ACC112 (cell line): ENCODE measurements around the gene KIF26B.
"Not testable (repeated sequence)": the region's sequence is repeated elsewhere in the genome, so short reads cannot be mapped to it uniquely, and the experiment has no call there.

ENCODE experiments used
- H2AFZ ChIP-seq: fragments of 200-600 bp; sonication (generic); one replicate; pipeline ENCODE4 v1.6.0; 2017; ENCODE audit warnings: antibody characterized with exemption, low read length; ENCODE audit not compliant: unreplicated experiment
- H3K27ac ChIP-seq: fragments of 200-600 bp; sonication (generic); 2 replicates; pipeline ENCODE4 v1.5.1; 2014; ENCODE audit warnings: low read depth, mild to moderate bottlenecking, antibody characterized with exemption, low read length, moderate library complexity
- H3K27me3 ChIP-seq: fragments of 200-600 bp; sonication (generic); 2 replicates; pipeline ENCODE4 v1.6.1; 2014; ENCODE audit warnings: mild to moderate bottlenecking, antibody characterized with exemption, low read length, moderate library complexity, mixed read lengths; ENCODE audit not compliant: insufficient read depth
- H3K36me3 ChIP-seq: fragments of 200-600 bp; sonication (generic); 2 replicates; pipeline ENCODE4 v1.6.1; 2016; ENCODE audit warnings: mild to moderate bottlenecking, antibody characterized with exemption, low read length, moderate library complexity, mixed read lengths; ENCODE audit not compliant: insufficient read depth
- H3K4me1 ChIP-seq: fragments of 200-600 bp; sonication (generic); one replicate; pipeline ENCODE4 v1.6.1; 2016; ENCODE audit warnings: low read length, mixed read lengths; ENCODE audit not compliant: insufficient read depth, unreplicated experiment, control insufficient read depth
- H3K4me3 ChIP-seq: fragments of 200-600 bp; sonication (generic); 2 replicates; pipeline ENCODE4 v1.5.1; 2014; ENCODE audit warnings: mild to moderate bottlenecking, low read depth, low read length
- H3K79me2 ChIP-seq: fragments of 200-600 bp; sonication (generic); one replicate; pipeline ENCODE4 v1.6.0; 2016; ENCODE audit warnings: low read length; ENCODE audit not compliant: control insufficient read depth, unreplicated experiment, insufficient read depth

KIF26B gene

DNA sequence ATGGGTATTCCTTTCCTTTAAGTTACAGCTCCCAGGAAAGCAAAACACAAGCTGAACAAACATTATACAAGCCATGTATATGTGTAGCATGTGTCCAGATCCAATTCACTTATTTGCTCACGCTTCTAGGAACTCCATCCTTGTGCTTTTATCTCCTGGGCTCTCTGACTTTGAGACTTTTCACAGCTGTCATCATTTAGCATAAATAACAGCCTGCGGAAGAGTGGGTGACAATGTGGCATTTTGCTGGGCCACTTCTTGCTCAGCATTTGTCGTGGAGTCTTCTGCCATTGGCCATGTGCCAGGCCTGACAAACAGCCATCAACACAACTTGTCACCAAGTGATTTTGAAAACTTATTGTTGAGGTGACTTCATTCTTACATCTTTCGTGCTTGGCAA, 164.3 kb downstream of the KIF26B start:
- Histone ChIP-seq H3K27ac (no peak overlapping the region), H3K4me3 (no peak overlapping the region)

GRCh38 chr1:245322673-245323072, 167.9 kb downstream of the KIF26B start:
- H3K36me3 ChIP-seq, result no peaks in the 10 kb centered on the region
- H3K4me3 ChIP-seq, result no peak overlapping the region
- no peak overlapping the region for H2AFZ ChIP-seq
- H3K4me1 ChIP-seq, result no peaks in the 10 kb centered on the region
- no peak overlapping the region for H3K27ac ChIP-seq
- H3K27me3 ChIP-seq, result no peaks in the 10 kb centered on the region
- no peaks in the 10 kb centered on the region for H3K79me2 ChIP-seq

More for the DNA sequence above, 164.3 kb downstream of the KIF26B start:
- Histone ChIP-seq H3K36me3 (no peaks in the 10 kb centered on the region), H2AFZ (no peak overlapping the region), H3K27me3 (no peaks in the 10 kb centered on the region), H3K4me1 (no peaks in the 10 kb centered on the region), H3K79me2 (no peaks in the 10 kb centered on the region)

- not testable (repeated sequence) for H3K4me1 ChIP-seq, H3K27ac ChIP-seq, H2AFZ ChIP-seq, H3K36me3 ChIP-seq, H3K79me2 ChIP-seq, H3K4me3 ChIP-seq, H3K27me3 ChIP-seq
Measured at GRCh38 chr1:245323765-245324164, 169.0 kb downstream of the KIF26B start.

DNA sequence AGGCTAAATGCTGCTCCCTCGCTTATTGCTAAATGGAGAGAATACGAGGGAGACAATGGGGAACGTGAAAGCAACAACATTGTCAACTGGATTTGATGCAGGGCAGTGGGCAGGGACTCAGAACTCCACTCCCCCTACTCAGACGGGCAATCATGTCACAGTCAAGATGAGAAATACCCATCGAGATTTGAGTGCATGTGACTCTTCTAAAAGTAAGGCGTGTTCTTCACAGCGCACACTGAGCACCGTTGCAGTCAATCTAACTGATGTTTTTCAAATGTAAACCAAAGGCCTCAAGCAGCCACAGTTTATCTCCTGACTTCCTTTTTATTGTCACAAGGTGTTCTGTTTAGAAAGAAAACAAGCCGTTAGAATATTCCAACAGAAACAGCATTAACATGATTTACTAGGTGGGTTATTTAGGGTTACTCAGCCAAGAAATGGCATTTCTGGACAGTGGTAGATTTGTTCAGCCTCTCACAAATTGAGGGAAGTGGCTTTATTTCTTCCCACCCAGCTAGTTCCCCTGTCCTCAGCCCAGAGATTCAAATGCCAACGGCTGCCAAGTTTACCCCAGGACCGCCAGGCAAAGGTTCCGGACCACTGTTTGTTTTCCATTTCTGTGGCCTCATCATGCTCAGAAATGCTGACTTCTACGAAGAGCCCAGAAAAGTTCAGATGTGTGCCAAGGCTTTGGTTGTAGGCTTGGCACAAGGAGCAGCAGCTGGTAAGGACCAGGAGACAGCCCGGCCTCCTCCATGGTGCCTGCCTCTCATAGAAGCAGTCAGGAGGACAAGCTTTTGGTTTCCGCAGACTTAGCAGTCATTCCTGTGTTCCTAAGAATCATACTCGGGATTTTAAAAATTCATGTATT, 171.4 kb downstream of the KIF26B start:
- H3K4me3 ChIP-seq, result no peak overlapping the region
- no peak overlapping the region for H2AFZ ChIP-seq

GRCh38 chr1:245327360-245327759, 172.6 kb downstream of the KIF26B start:
- H3K79me2 ChIP-seq, result no peaks in the 10 kb centered on the region
- H2AFZ ChIP-seq, result no peak overlapping the region
- no peak overlapping the region for H3K27ac ChIP-seq
- H3K4me1 ChIP-seq, result no peaks in the 10 kb centered on the region
- no peaks in the 10 kb centered on the region for H3K36me3 ChIP-seq
- no peak overlapping the region for H3K4me3 ChIP-seq
- no peaks in the 10 kb centered on the region for H3K27me3 ChIP-seq

More for the DNA sequence above, 171.4 kb downstream of the KIF26B start:
- Histone ChIP-seq H3K79me2 (no peaks in the 10 kb centered on the region), H3K4me1 (no peaks in the 10 kb centered on the region), H3K27ac (no peak overlapping the region), H3K27me3 (no peaks in the 10 kb centered on the region), H3K36me3 (no peaks in the 10 kb centered on the region)

- Histone ChIP-seq H3K27ac (no peak overlapping the region), H2AFZ (no peak overlapping the region), H3K79me2 (no peaks in the 10 kb centered on the region), H3K4me1 (no peaks in the 10 kb centered on the region), H3K27me3 (no peaks in the 10 kb centered on the region), H3K4me3 (no peak overlapping the region), H3K36me3 (no peaks in the 10 kb centered on the region)
Measured at GRCh38 chr1:245327842-245328241, 173.1 kb downstream of the KIF26B start.

- no peaks in the 10 kb centered on the region for H3K27me3 ChIP-seq
- no peaks in the 10 kb centered on the region for H3K36me3 ChIP-seq
- H3K4me1 ChIP-seq, result no peaks in the 10 kb centered on the region
- no peak overlapping the region for H2AFZ ChIP-seq
- H3K27ac ChIP-seq, result no peak overlapping the region
- H3K4me3 ChIP-seq, result no peak overlapping the region
- no peaks in the 10 kb centered on the region for H3K79me2 ChIP-seq
Measured at GRCh38 chr1:245330951-245331350, 176.2 kb downstream of the KIF26B start.

- Histone ChIP-seq H3K27me3 (no peaks in the 10 kb centered on the region), H2AFZ (no peak overlapping the region), H3K36me3 (no peaks in the 10 kb centered on the region), H3K4me3 (no peak overlapping the region), H3K4me1 (no peaks in the 10 kb centered on the region), H3K79me2 (no peaks in the 10 kb centered on the region), H3K27ac (no peak overlapping the region)
Measured at GRCh38 chr1:245332085-245332484, 177.3 kb downstream of the KIF26B start.

DNA sequence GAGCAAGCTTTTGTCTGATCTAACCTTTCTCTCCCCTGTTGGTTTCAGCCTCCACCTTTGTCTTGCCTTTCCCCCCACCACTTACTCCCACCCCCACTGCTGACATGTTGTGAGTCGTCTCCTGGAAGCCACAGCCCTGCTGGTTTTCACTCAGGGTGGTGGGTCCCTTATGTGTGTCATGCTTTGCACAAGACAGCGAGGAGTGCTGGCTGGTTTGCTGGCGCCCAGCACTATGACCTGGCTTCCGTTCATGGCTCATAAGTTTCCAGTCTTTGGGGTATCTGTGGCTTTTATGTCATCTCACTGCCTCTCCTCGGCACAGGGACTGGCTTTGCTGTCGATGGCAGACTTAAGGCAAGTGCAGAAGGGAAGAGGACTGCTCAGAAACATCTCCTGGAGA, 177.7 kb downstream of the KIF26B start:
- no peak overlapping the region for H3K4me3 ChIP-seq
- H2AFZ ChIP-seq, result no peak overlapping the region
- no peak overlapping the region for H3K27ac ChIP-seq
- no peaks in the 10 kb centered on the region for H3K4me1 ChIP-seq
- H3K27me3 ChIP-seq, result no peaks in the 10 kb centered on the region
- no peaks in the 10 kb centered on the region for H3K79me2 ChIP-seq
- no peaks in the 10 kb centered on the region for H3K36me3 ChIP-seq

- no peak overlapping the region for H3K27ac ChIP-seq
- H3K27me3 ChIP-seq, result no peaks in the 10 kb centered on the region
- no peaks in the 10 kb centered on the region for H3K79me2 ChIP-seq
- H3K4me3 ChIP-seq, result no peak overlapping the region
- H3K36me3 ChIP-seq, result no peaks in the 10 kb centered on the region
- no peaks in the 10 kb centered on the region for H3K4me1 ChIP-seq
- no peak overlapping the region for H2AFZ ChIP-seq
Measured at GRCh38 chr1:245334235-245334634, 179.4 kb downstream of the KIF26B start.

DNA sequence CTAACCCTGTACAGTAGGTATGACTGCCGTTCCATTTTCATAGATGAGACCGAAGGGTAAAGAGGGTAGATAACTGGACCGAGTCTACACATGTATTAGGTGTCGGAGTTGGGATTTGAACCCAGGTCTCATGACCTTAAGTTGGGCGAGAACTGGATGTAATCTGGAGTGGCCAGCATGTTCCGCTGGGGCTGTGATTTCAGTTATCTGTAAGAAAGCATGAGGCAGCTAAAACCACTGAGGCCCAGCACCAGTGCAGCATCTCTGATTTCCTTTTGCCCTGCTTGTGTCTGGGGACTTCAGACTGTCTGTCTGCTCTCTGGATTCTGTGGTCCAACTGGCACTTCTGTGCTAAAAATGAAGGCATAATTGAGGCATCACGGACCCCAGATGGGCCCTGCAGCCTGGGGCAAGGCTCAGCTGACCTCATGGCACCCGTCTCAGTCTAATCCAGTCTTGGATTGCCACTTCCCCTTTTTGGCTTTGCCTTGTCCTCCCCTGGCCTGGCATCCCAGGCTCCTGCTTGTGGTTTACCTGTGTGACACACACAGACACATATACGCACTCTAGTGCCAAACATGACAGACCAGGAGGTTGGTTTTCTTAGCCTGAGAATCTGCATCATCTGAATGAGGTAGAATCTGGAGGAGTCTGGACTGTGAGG, 180.2 kb downstream of the KIF26B start:
- no peaks in the 10 kb centered on the region for H3K79me2 ChIP-seq
- H3K36me3 ChIP-seq, result no peaks in the 10 kb centered on the region
- H3K27ac ChIP-seq, result no peak overlapping the region
- no peaks in the 10 kb centered on the region for H3K4me1 ChIP-seq
- H3K27me3 ChIP-seq, result no peaks in the 10 kb centered on the region
- H3K4me3 ChIP-seq, result no peak overlapping the region
- no peak overlapping the region for H2AFZ ChIP-seq
